CD14-positive monocyte (primary cell): ENCODE results near the gene FAM110C. TPM values are rescaled to one million over a fixed set of nuclear protein-coding genes. Genes with fewer than 3 reads are reported as not detected.

Experiments
- DNase-seq, 3 donors: peaks; one replicate each; pipeline ENCODE4 v3.0.0-alpha.2; 2011 to 2022
- H2AFZ ChIP-seq: 2 replicates; pipeline ENCODE4 v1.6.0; 2012; ENCODE audit warnings: mild to moderate bottlenecking, low read depth, low read length, inconsistent platforms; ENCODE audit not compliant: insufficient read depth, poor library complexity, severe bottlenecking
- H3K27ac ChIP-seq, 2 donors: 1 replicate in 1 of 2; 2 replicates in 1 of 2; pipeline ENCODE4 v1.5.1; 2012 to 2013; ENCODE audit warnings: low read length in 2 of 2, control low read depth in 1 of 2, inconsistent platforms in 1 of 2, low read depth in 1 of 2, mild to moderate bottlenecking in 1 of 2
- H3K27me3 ChIP-seq, 2 donors: one replicate each; pipeline versions ENCODE4 v1.6.0 to v1.6.1; 2011 to 2013; ENCODE audit warnings: low read length in 2 of 2; ENCODE audit not compliant: control insufficient read depth in 2 of 2, insufficient read depth in 2 of 2
- H3K36me3 ChIP-seq, 2 donors: replicated peaks in 1 of 2; 1 replicate in 1 of 2; 2 replicates in 1 of 2; pipeline versions ENCODE4 v1.5.1 to v1.6.1; 2012 to 2013; ENCODE audit warnings: low read length in 2 of 2, control low read depth in 1 of 2, inconsistent platforms in 1 of 2, mild to moderate bottlenecking in 1 of 2; ENCODE audit not compliant: insufficient read depth in 2 of 2, control insufficient read depth in 1 of 2
- H3K4me1 ChIP-seq, 2 donors: 1 replicate in 1 of 2; 2 replicates in 1 of 2; pipeline versions ENCODE4 v1.5.1 to v1.6.1; 2012 to 2013; ENCODE audit warnings: low read length in 2 of 2, control low read depth in 1 of 2, inconsistent platforms in 1 of 2, mild to moderate bottlenecking in 1 of 2, moderate library complexity in 1 of 2; ENCODE audit not compliant: insufficient read depth in 2 of 2, control insufficient read depth in 1 of 2
- H3K4me2 ChIP-seq: replicated peaks from 2 replicates; pipeline ENCODE3; 2012; ENCODE audit warnings: low read length, moderate library complexity, mild to moderate bottlenecking; ENCODE audit not compliant: poor library complexity, severe bottlenecking; ENCODE audit errors: extremely low read depth
- H3K4me3 ChIP-seq, 3 experiments: fragments of 200-600 bp in 1 of 3; sonication (generic) in 1 of 3; replicated peaks in 1 of 3; 1 replicate in 2 of 3; 2 replicates in 1 of 3; pipeline ENCODE4 v1.5.1; 2011 to 2013; ENCODE audit warnings: low read length in 3 of 3, mild to moderate bottlenecking in 3 of 3, control low read depth in 2 of 3, low read depth in 2 of 3, inconsistent platforms in 1 of 3, moderate library complexity in 1 of 3
- H3K79me2 ChIP-seq: 2 replicates; pipeline ENCODE4 v1.6.0; 2012; ENCODE audit warnings: mild to moderate bottlenecking, control low read depth, inconsistent platforms, low read length, moderate library complexity; ENCODE audit not compliant: insufficient read depth
- H3K9ac ChIP-seq: 2 replicates; pipeline ENCODE4 v1.6.0; 2017; ENCODE audit warnings: low read length, mild to moderate bottlenecking; ENCODE audit not compliant: insufficient read depth, poor library complexity, severe bottlenecking
- H3K9me3 ChIP-seq, 2 donors: replicated peaks in 1 of 2; 1 replicate in 1 of 2; 2 replicates in 1 of 2; pipeline versions ENCODE4 v1.5.1 to v1.6.1; 2012 to 2013; ENCODE audit warnings: low read length in 2 of 2, control low read depth in 1 of 2; ENCODE audit not compliant: control insufficient read depth in 1 of 2, insufficient read depth in 1 of 2
- H4K20me1 ChIP-seq: 2 replicates; pipeline ENCODE4 v1.6.0; 2012; ENCODE audit warnings: mild to moderate bottlenecking, low read length, control low read depth, moderate library complexity; ENCODE audit not compliant: insufficient read depth
- H3K27ac Mint-ChIP-seq, 7 donors: one replicate each; pipeline ENCODE4 v1.8.0; 2020; ENCODE audit warnings: mild to moderate bottlenecking in 7 of 7, mixed read lengths in 7 of 7, moderate library complexity in 6 of 7, inconsistent platforms in 2 of 7
- H3K27me3 Mint-ChIP-seq, 3 donors: one replicate each; pipeline ENCODE4 v1.8.0; 2021 to 2022; ENCODE audit warnings: low read depth in 3 of 3, mild to moderate bottlenecking in 3 of 3, mixed read lengths in 3 of 3, moderate library complexity in 3 of 3, inconsistent platforms in 1 of 3
- H3K36me3 Mint-ChIP-seq, 2 donors: one replicate each; pipeline ENCODE4 v1.8.0; 2020; ENCODE audit warnings: mixed read lengths in 2 of 2, inconsistent platforms in 1 of 2, mild to moderate bottlenecking in 1 of 2
- H3K4me1 Mint-ChIP-seq: one replicate; pipeline ENCODE4 v1.8.0; 2020; ENCODE audit warnings: mild to moderate bottlenecking, mixed read lengths
- H3K4me3 Mint-ChIP-seq, 2 donors: one replicate each; pipeline ENCODE4 v1.8.0; 2020; ENCODE audit warnings: mild to moderate bottlenecking in 2 of 2, mixed read lengths in 2 of 2, moderate library complexity in 1 of 2
- H3K9me3 Mint-ChIP-seq, 7 donors: one replicate each; pipeline ENCODE4 v1.8.0; 2020 to 2022; ENCODE audit warnings: mixed read lengths in 7 of 7, mild to moderate bottlenecking in 6 of 7, moderate library complexity in 6 of 7, inconsistent platforms in 2 of 7
- WGBS: methylation state at CpG from one replicate; pipeline ENCODE4 v1.1.5; 2013; ENCODE audit warnings: missing lambda C conversion rate; ENCODE audit not compliant: insufficient coverage; 5-methylcytosine and 5-hydroxymethylcytosine counted together
- intact Hi-C, 2 donors: fragments of 100-400 bp; cut with micrococcal nuclease; formaldehyde crosslinking; loops; one replicate each; pipeline versions ENCODE4 v1.15.0 to v1.15.1; 2023
- polyA plus RNA-seq, 3 donors: library from polyadenylated mRNA; depleted of rRNA in 1 of 3; unstranded in 2 of 3; stranded (reverse) in 1 of 3; fragments of 300-500 nt in 2 of 3; fragments of >200 nt in 1 of 3; fragmentation: Illumina TruSeq in 2 of 3; gene quantifications; 1 replicate in 2 of 3; 2 replicates in 1 of 3; pipeline ENCODE4 v1.2.3, GENCODE V29; 2012 to 2021
- TF ChIP-seq, protein P1 (sequence below): fragments of 200-600 bp; IDR thresholded peaks from one replicate; pipeline ENCODE4 v1.8.0; 2022; ENCODE audit warnings: antibody characterized with exemption, mild to moderate bottlenecking

Gene FAM110C
- polyA plus RNA-seq, 3 donors: not detected

DNA sequence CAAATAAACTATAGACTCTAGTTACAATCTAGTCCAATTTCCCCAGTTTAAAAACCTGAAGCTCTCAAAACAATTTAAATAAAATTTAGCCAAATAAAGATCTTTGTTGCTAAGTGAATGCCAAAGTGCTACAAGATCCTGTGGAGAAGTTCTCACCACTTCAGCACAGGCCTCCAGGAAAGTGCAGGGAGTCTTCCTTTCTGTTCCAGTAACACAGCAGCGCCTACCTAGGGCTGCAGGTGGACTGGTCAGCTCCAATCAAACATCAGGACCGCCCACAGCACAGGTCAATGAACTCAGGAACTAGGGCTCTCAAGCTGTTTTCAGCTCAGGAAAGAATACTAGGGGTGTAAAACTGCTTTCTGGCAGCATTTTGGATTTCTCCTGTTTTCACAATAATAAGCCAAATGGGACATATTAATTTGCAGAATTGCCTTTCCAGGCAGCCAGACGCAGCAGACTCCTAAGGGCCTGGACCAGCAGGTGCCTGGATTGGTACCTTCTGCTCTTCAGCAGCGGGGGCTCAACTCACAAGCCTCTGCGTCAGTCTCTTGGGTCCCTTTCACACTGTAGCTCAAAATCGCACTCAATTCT lies 1.5 kb downstream of the FAM110C start:
- Histone ChIP-seq H2AFZ (no peak overlapping the region), H3K36me3 (no peaks in the 10 kb centered on the region), H3K27me3 (peaks cover 45 to 47% of the 10 kb centered on the region in 2 donors), H3K4me1 (no peaks in the 10 kb centered on the region), H3K4me2 (no peak overlapping the region), H3K9ac (no peak overlapping the region), H3K79me2 (no peaks in the 10 kb centered on the region), H3K4me3 (no peak overlapping the region), H4K20me1 (no peaks in the 10 kb centered on the region), H3K27ac (no peak overlapping the region), H3K9me3 (peaks cover 5 to 23% of the 10 kb centered on the region in 2 donors)
- H3K27ac Mint-ChIP-seq: no peak overlapping the region
- peak overlapping the region in 1 of 2 donors; percentile 76 for H3K4me3 Mint-ChIP-seq
- H3K36me3 Mint-ChIP-seq: peaks cover 0 to 2% of the 10 kb centered on the region in 2 donors
- no peak for DNase-seq
- H3K27me3 Mint-ChIP-seq: peaks cover 53 to 78% (median 55%) of the 10 kb centered on the region in 3 donors
- TF ChIP-seq, protein P1, sequence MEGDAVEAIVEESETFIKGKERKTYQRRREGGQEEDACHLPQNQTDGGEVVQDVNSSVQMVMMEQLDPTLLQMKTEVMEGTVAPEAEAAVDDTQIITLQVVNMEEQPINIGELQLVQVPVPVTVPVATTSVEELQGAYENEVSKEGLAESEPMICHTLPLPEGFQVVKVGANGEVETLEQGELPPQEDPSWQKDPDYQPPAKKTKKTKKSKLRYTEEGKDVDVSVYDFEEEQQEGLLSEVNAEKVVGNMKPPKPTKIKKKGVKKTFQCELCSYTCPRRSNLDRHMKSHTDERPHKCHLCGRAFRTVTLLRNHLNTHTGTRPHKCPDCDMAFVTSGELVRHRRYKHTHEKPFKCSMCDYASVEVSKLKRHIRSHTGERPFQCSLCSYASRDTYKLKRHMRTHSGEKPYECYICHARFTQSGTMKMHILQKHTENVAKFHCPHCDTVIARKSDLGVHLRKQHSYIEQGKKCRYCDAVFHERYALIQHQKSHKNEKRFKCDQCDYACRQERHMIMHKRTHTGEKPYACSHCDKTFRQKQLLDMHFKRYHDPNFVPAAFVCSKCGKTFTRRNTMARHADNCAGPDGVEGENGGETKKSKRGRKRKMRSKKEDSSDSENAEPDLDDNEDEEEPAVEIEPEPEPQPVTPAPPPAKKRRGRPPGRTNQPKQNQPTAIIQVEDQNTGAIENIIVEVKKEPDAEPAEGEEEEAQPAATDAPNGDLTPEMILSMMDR: no peak
- H3K9me3 Mint-ChIP-seq: peaks cover 2 to 20% (median 8%) of the 10 kb centered on the region in 7 donors
- intact Hi-C loops: no loop called here
- WGBS: 42% methylated on average over 6 of the region's 6 CpGs
- no peaks in the 10 kb centered on the region for H3K4me1 Mint-ChIP-seq

DNA sequence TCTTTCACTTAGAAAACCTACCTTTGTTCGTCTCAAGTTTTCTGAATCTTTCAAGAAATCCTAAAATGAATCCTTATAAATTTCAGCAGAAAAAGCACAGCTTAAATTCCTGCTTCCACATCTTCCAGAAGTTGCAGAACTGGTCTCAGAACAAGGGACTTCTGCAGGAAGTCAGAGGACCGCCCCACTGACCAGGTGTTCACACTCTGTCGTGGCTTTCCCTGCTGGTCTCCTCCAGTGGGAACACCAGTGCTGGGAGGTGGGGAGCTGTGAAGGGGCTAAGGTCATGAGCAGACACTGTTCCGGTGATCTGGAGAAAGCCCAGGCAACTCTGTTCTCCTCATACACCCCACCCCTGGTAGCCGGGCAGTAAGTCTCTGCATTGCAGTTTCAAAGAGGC lies 3.5 kb downstream of the FAM110C start:
- H3K27me3 ChIP-seq: peaks cover 35 to 42% of the 10 kb centered on the region in 2 donors

More for the DNA sequence above, 3.5 kb downstream of the FAM110C start:
- WGBS: 100% methylated on average over 1 of the region's 5 CpGs
- Histone ChIP-seq H2AFZ (no peak overlapping the region), H3K4me3 (no peak overlapping the region), H3K79me2 (no peaks in the 10 kb centered on the region), H3K36me3 (no peaks in the 10 kb centered on the region), H3K4me1 (no peaks in the 10 kb centered on the region), H3K4me2 (no peak overlapping the region), H3K9ac (no peak overlapping the region), H4K20me1 (no peaks in the 10 kb centered on the region), H3K27ac (no peak overlapping the region), H3K9me3 (peaks cover 5 to 20% of the 10 kb centered on the region in 2 donors)
- H3K9me3 Mint-ChIP-seq: peaks cover 1 to 23% (median 8%) of the 10 kb centered on the region in 7 donors
- no peak overlapping the region for H3K27ac Mint-ChIP-seq
- intact Hi-C loops: no loop called here
- TF ChIP-seq, protein P1: no peak
- H3K4me1 Mint-ChIP-seq: no peaks in the 10 kb centered on the region
- peaks cover 41 to 66% (median 42%) of the 10 kb centered on the region in 3 donors for H3K27me3 Mint-ChIP-seq
- peaks cover 0 to 2% of the 10 kb centered on the region in 2 donors for H3K36me3 Mint-ChIP-seq
- H3K4me3 Mint-ChIP-seq: no peak overlapping the region
- DNase-seq: no peak
